Rectal smooth muscle tissue (tissue), 1 donor: ENCODE results near the gene ZNF772.
A peak's percentile ranks its signal among the peaks of the same experiment; 100 is the strongest.

Source experiments
- H3K27ac ChIP-seq: one replicate; pipeline ENCODE4 v1.7.0; 2013; ENCODE audit warnings: low read depth, low read length, inconsistent platforms
- H3K27me3 ChIP-seq: one replicate; pipeline ENCODE4 v1.7.0; 2013; ENCODE audit warnings: low read length; ENCODE audit not compliant: control insufficient read depth, insufficient read depth
- H3K36me3 ChIP-seq: one replicate; pipeline ENCODE4 v1.7.0; 2013; ENCODE audit warnings: low read length; ENCODE audit not compliant: control insufficient read depth, insufficient read depth
- H3K4me1 ChIP-seq: one replicate; pipeline ENCODE4 v1.7.0; 2013; ENCODE audit warnings: low read length; ENCODE audit not compliant: control insufficient read depth, insufficient read depth
- H3K4me3 ChIP-seq: one replicate; pipeline ENCODE4 v1.7.0; 2013; ENCODE audit warnings: low read length
- H3K9ac ChIP-seq: one replicate; pipeline ENCODE4 v1.7.0; 2013; ENCODE audit warnings: low read length

The ZNF772 gene

GRCh38 chr19:57466489-57466888, 10.9 kb downstream of the ZNF772 start:
- Histone ChIP-seq H3K27ac (no peak overlapping the region), H3K27me3 (no peaks in the 10 kb centered on the region), H3K36me3 (no peaks in the 10 kb centered on the region), H3K4me1 (no peaks in the 10 kb centered on the region), H3K4me3 (peak overlapping the region; percentile 19), H3K9ac (no peak overlapping the region)

DNA sequence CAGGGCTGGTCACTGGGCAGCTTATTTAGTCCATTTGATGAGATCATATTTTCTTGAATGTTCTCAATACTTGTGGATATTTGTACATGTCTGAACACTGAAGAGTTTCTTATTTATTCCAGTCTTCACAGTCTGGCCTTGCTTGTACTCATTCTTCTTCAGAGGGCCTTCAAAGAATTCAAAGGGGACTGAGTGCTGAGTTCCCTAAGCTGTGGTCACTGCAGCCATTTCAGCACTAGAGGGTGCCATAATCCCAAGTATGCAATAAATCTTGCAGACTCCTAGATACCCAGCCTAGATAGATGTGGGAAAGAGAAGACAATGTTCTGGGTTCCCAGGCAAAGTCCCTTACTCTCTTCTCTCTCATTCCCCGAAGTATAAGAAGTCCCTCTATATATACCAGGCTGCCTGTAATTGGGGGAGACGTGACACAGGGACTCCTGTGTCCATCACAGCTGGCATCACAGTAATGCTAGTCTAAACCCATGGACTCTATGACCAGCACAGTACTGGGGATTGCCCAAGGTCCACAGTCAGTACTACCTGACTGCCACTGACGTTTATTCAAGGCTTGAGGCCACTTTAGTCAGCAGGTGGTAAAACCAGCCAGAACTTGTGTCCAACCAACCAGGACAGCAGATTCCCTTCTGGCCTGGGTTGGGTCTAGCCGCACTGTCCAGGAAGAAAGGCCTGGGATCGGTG, 11.5 kb downstream of the ZNF772 start:
- no peak overlapping the region for H3K27ac ChIP-seq
- no peaks in the 10 kb centered on the region for H3K4me1 ChIP-seq
- no peaks in the 10 kb centered on the region for H3K36me3 ChIP-seq
- H3K4me3 ChIP-seq: no peak overlapping the region
- no peak overlapping the region for H3K9ac ChIP-seq
- no peaks in the 10 kb centered on the region for H3K27me3 ChIP-seq

DNA sequence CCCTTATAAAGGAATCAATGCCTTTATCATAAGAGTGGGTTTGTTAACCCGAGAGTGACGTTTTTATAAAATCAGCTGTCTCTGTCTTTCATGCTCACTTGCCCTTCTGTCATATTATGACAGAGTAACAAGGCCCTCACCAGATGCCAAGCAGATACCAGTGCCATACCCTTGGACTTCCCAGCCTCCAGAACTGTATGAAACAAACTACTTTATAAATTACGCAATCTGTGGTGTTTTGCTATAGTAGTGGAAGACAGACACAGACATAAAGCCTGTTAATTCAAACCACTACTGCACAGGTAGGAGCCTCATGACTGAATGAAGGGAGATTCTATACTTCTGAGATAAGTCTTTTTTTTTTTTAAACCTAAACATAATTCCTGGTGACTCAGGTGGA, 25.1 kb downstream of the ZNF772 start:
- no peaks in the 10 kb centered on the region for H3K4me1 ChIP-seq
- no peaks in the 10 kb centered on the region for H3K27me3 ChIP-seq
- H3K27ac ChIP-seq: no peak overlapping the region
- H3K36me3 ChIP-seq: no peaks in the 10 kb centered on the region
- H3K4me3 ChIP-seq: no peak overlapping the region
- no peak overlapping the region for H3K9ac ChIP-seq

DNA sequence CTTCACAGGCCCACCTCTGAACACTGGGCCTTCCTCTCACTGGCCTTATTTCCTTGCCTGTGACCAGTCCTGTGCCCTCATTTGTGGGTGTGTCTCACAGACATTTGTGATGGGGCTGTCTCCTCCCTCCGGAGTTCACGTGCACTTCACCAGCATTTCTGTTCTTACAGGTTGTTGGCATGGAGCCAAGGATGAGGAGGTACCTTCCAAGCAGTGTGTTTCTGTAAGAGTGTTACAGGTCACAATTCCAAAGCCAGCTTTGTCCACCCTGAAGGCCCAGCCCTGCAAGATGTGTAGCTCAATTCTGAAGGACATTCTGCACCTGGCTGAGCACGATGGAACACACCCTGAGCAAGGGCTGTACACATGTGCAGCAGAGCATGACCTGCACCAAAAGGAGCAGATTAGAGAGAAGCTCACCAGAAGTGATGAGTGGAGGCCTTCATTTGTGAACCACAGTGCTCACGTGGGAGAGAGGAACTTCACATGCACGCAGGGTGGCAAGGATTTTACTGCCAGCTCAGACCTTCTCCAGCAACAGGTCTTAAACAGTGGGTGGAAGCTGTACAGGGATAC, 34.2 kb downstream of the ZNF772 start:
- Histone ChIP-seq H3K27ac (no peak overlapping the region), H3K4me1 (no peaks in the 10 kb centered on the region), H3K27me3 (no peaks in the 10 kb centered on the region), H3K4me3 (no peak overlapping the region), H3K36me3 (peaks cover 34% of the 10 kb centered on the region), H3K9ac (no peak overlapping the region)

GRCh38 chr19:57441979-57442752, 35.2 kb downstream of the ZNF772 start:
- Histone ChIP-seq H3K4me1 (no peaks in the 10 kb centered on the region), H3K27ac (no peak overlapping the region), H3K27me3 (no peaks in the 10 kb centered on the region), H3K9ac (no peak overlapping the region), H3K36me3 (peaks cover 34% of the 10 kb centered on the region), H3K4me3 (no peak overlapping the region)

GRCh38 chr19:57438925-57439324, 38.4 kb downstream of the ZNF772 start:
- Histone ChIP-seq H3K4me1 (peaks cover 9% of the 10 kb centered on the region), H3K4me3 (no peak overlapping the region), H3K27me3 (no peaks in the 10 kb centered on the region), H3K9ac (no peak overlapping the region), H3K36me3 (peaks cover 24% of the 10 kb centered on the region), H3K27ac (no peak overlapping the region)

DNA sequence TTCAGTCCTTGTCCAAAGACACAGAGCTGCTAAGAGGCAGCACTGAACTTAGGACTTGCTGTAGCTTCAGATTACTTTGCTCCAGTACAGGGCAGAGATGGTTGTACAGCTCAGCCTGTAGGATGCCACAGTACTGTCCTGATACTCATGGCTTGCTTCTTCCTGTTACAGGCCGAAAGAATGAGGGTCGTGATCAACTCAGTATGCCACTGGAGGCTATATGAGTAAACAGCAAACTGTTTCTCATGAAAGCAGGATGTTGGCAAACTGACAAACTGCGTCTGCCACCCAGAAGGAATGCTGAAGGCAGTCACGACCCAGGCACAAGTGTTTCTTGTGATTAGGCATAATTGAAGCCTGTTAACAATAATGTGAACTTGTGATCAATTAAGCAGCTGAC, 39.4 kb downstream of the ZNF772 start:
- peaks cover 15% of the 10 kb centered on the region for H3K36me3 ChIP-seq
- no peak overlapping the region for H3K4me3 ChIP-seq
- no peak overlapping the region for H3K27ac ChIP-seq
- H3K4me1 ChIP-seq: peaks cover 9% of the 10 kb centered on the region
- no peaks in the 10 kb centered on the region for H3K27me3 ChIP-seq
- no peak overlapping the region for H3K9ac ChIP-seq

- Histone ChIP-seq H3K27ac (no peak overlapping the region), H3K4me3 (peak overlapping the region; percentile 93), H3K27me3 (no peaks in the 10 kb centered on the region), H3K9ac (no peak overlapping the region), H3K36me3 (peaks cover 13% of the 10 kb centered on the region), H3K4me1 (peaks cover 9% of the 10 kb centered on the region)
Measured at GRCh38 chr19:57436417-57436816, 40.9 kb downstream of the ZNF772 start.

DNA sequence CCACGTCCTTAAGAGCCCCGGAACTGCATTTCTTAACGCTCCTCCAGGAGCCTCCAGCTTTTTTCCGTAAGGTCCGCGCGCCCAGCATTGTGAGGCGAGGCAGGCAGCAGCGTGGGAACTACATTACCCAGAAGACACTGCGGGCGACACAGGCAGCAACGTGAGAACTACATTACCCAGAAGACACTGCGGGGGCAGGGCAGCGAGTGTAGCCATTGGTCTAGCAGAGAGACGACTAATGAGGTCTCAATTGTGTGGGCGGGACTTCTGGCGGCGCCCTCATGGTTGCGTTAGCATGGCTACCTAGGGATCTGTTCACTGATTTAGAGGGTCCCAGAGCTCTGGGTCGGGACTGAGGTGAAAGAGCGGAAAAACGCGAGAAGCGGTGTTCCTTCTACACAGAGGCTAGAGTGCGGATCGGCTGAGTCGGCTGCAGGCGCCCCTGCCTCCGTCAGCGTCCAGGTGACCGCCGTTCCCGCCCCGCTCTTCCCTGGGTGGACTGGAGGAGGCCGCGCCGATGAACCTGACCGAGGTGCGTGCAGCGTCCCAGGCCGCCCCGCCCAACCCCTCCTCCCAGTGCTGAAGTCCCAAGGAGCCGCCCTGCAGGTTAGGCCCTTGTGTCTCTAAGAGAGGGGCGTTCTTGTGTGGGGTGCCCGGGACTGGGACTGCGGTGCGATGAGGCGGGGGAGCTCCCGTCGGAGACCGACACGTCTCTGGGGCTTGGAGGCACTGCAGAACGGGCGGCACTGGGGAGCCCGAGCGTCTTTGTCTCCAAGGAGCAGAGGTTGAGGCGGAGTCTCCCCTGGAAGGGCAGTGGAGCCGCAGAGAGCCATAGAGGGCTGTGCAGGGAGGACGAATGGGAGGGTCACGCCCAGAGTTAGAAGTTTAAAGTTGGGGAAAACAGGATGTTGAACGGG, 42.0 kb downstream of the ZNF772 start, which contains the start of gene ZNF749:
TSS of gene ZNF749 (plus strand) at position 264 of the 917 bp plus-strand sequence. CDS start at position 518, 254 bp downstream.
- peaks cover 9% of the 10 kb centered on the region for H3K4me1 ChIP-seq
- H3K36me3 ChIP-seq: peaks cover 13% of the 10 kb centered on the region
- H3K9ac ChIP-seq: peak within 1 kb of the TSS; percentile 67
- H3K4me3 ChIP-seq: peak within 1 kb of the TSS; percentile 93
- no peaks in the 10 kb centered on the region for H3K27me3 ChIP-seq
- peak within 1 kb of the TSS; percentile 21 for H3K27ac ChIP-seq

GRCh38 chr19:57434386-57435061, 42.8 kb downstream of the ZNF772 start:
- Histone ChIP-seq H3K4me3 (peak overlapping the region; percentile 93), H3K36me3 (peaks cover 8% of the 10 kb centered on the region), H3K9ac (no peak overlapping the region), H3K27me3 (no peaks in the 10 kb centered on the region), H3K4me1 (peaks cover 9% of the 10 kb centered on the region), H3K27ac (no peak overlapping the region)

DNA sequence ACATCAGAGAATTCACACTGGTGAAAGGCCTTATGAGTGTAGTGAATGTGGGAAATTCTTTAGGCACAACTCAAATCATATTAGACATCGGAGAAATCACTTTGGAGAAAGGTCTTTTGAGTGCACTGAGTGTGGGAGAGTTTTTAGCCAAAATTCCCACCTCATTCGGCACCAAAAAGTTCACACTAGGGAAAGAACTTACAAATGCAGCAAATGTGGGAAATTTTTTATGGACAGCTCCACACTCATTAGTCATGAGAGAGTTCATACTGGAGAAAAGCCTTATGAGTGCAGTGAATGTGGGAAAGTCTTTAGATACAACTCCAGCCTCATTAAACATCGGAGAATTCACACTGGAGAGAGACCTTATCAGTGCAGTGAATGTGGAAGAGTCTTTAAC, 56.3 kb downstream of the ZNF772 start:
- Histone ChIP-seq H3K27ac (no peak overlapping the region), H3K4me3 (no peak overlapping the region), H3K27me3 (no peaks in the 10 kb centered on the region), H3K36me3 (peaks cover 38% of the 10 kb centered on the region), H3K9ac (no peak overlapping the region), H3K4me1 (no peaks in the 10 kb centered on the region)
